HepG2 (cell line): Measurements from ENCODE around the gene ARL10. TPM values are rescaled to one million over a fixed set of nuclear protein-coding genes. Genes with fewer than 3 reads are reported as not detected.
A peak's percentile ranks its signal among the peaks of the same experiment; 100 is the strongest.

ENCODE experiments used
- CSRNP1 ChIP-seq: sonication (generic); formaldehyde crosslinking; IDR thresholded peaks from 2 replicates; pipeline ENCODE4 v1.8.1; 2023; ENCODE audit warnings: mild to moderate bottlenecking, missing genetic modification reagents
- CTCF ChIP-seq: sonication (generic); formaldehyde crosslinking; IDR thresholded peaks from 2 replicates; pipeline ENCODE4 v1.5.0; 2020; ENCODE audit warnings: mild to moderate bottlenecking, missing genetic modification reagents, moderate library complexity
- KAT8 ChIP-seq: IDR thresholded peaks from 2 replicates; pipeline ENCODE4 v1.6.1; 2016; ENCODE audit warnings: missing genetic modification reagents, missing compliant biosample characterization
- NONO ChIP-seq, 2 experiments: fragments of 450-650 bp in 1 of 2; sonication (generic) in 1 of 2; formaldehyde crosslinking in 1 of 2; IDR thresholded peaks in 1 of 2; conservative IDR thresholded peaks in 1 of 2; 2 replicates each; pipeline versions ENCODE4 v1.6.1 to v1.8.0; 2017 to 2022; ENCODE audit warnings: mild to moderate bottlenecking in 1 of 2, missing genetic modification reagents in 1 of 2, moderate library complexity in 1 of 2
- SRY ChIP-seq: sonication (generic); formaldehyde crosslinking; IDR thresholded peaks from 2 replicates; pipeline ENCODE4 v1.8.0; 2022; ENCODE audit warnings: mild to moderate bottlenecking, missing genetic modification reagents
- ZNF205 ChIP-seq: IDR thresholded peaks from 2 replicates; pipeline ENCODE4 v1.6.1; 2018; ENCODE audit warnings: missing biosample characterization, missing genetic modification reagents
- ZNF790 ChIP-seq: sonication (generic); formaldehyde crosslinking; IDR thresholded peaks from 2 replicates; pipeline ENCODE4 v1.8.0; 2022; ENCODE audit warnings: missing genetic modification reagents, mild to moderate bottlenecking, borderline replicate concordance
- polyA plus RNA-seq, 8 experiments: library from polyadenylated mRNA; depleted of rRNA in 3 of 8; stranded (reverse) in 7 of 8; unstranded in 1 of 8; fragments of >200 nt; fragmentation: Illumina TruSeq in 4 of 8; extraction: Trizol in 4 of 8; gene quantifications; 2 replicates each; pipeline versions ENCODE4 v1.2.1 to v1.2.3, GENCODE V29; 2011 to 2016; ENCODE audit warnings: low read depth in 4 of 8, missing spikeins in 1 of 8, mixed read lengths in 1 of 8; ENCODE audit not compliant: insufficient read depth in 1 of 8
- total RNA-seq, 5 experiments: library from RNA; depleted of rRNA; stranded (reverse); fragments of >200 nt; fragmentation: Illumina TruSeq; extraction: Trizol; gene quantifications; 2 replicates each; pipeline ENCODE4 v1.2.3, GENCODE V29; 2016; ENCODE audit warnings: low read depth in 1 of 5
- TF ChIP-seq, protein P1 (sequence below): sonication (generic); formaldehyde crosslinking; IDR thresholded peaks from 2 replicates; pipeline ENCODE4 v1.5.0; 2020; ENCODE audit warnings: missing genetic modification reagents
- TF ChIP-seq, protein P2 (sequence below): sonication (generic); formaldehyde crosslinking; IDR thresholded peaks from 2 replicates; pipeline ENCODE4 v1.5.1; 2020; ENCODE audit warnings: missing genetic modification reagents, mild to moderate bottlenecking, borderline replicate concordance
- TF ChIP-seq, protein P3 (sequence below): sonication (generic); formaldehyde crosslinking; conservative IDR thresholded peaks from 2 replicates; pipeline ENCODE4 v1.4.0; 2020; ENCODE audit warnings: missing genetic modification reagents
- TF ChIP-seq, protein P4 (sequence below): sonication (generic); formaldehyde crosslinking; IDR thresholded peaks from 2 replicates; pipeline ENCODE4 v1.4.0; 2020; ENCODE audit warnings: low read depth, missing genetic modification reagents

The ARL10 gene
- total and polyA plus RNA-seq, 2 of the 13 experiments (the other 11 are each of a cell fraction or from before 2014, with no cell fraction given): 0.18 to 0.50 TPM

DNA sequence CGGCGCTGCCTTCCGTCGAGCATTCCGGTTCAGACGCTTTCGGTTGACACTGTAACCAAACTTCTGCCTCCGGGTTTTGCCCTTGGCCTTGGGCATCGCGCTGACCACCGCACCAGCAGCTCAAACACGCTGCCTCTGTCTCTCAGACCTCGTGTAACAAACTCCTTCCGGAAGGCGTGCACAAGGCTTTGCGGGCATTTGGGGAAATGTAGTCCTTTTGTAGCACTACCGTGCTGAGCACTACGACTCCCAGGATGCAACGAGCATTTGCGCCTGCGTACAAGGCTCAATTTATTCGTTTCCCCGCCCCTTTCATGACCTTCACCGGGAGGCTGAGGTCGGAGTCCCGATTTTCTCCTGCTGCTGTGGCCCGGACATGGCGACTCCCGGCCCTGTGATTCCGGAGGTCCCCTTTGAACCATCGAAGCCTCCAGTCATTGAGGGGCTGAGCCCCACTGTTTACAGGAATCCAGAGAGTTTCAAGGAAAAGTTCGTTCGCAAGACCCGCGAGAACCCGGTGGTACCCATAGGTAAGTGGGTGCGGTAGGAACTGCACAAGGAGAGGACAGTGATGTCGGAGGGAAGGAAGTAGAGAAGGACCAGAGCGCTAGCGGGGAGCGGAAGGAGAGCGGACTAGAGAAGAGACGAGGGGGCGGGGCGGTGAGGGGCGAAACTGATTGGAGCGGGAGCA lies 23.3 kb downstream of the ARL10 start, which contains the start of the genes HIGD2A and NOP16 (continued):
- TF ChIP-seq, protein P1, sequence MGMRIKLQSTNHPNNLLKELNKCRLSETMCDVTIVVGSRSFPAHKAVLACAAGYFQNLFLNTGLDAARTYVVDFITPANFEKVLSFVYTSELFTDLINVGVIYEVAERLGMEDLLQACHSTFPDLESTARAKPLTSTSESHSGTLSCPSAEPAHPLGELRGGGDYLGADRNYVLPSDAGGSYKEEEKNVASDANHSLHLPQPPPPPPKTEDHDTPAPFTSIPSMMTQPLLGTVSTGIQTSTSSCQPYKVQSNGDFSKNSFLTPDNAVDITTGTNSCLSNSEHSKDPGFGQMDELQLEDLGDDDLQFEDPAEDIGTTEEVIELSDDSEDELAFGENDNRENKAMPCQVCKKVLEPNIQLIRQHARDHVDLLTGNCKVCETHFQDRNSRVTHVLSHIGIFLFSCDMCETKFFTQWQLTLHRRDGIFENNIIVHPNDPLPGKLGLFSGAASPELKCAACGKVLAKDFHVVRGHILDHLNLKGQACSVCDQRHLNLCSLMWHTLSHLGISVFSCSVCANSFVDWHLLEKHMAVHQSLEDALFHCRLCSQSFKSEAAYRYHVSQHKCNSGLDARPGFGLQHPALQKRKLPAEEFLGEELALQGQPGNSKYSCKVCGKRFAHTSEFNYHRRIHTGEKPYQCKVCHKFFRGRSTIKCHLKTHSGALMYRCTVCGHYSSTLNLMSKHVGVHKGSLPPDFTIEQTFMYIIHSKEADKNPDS (CRISPR knock-in tag): 0 out of 2 replicates have a peak, but pooled peaks have one; percentile 76
- peak; percentile 16; the same call in 1 of the 2 replicates for TF ChIP-seq ZNF790 (CRISPR knock-in tag)
- TF ChIP-seq, protein P2, sequence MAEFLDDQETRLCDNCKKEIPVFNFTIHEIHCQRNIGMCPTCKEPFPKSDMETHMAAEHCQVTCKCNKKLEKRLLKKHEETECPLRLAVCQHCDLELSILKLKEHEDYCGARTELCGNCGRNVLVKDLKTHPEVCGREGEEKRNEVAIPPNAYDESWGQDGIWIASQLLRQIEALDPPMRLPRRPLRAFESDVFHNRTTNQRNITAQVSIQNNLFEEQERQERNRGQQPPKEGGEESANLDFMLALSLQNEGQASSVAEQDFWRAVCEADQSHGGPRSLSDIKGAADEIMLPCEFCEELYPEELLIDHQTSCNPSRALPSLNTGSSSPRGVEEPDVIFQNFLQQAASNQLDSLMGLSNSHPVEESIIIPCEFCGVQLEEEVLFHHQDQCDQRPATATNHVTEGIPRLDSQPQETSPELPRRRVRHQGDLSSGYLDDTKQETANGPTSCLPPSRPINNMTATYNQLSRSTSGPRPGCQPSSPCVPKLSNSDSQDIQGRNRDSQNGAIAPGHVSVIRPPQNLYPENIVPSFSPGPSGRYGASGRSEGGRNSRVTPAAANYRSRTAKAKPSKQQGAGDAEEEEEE: no peak; the same call in 1 of the 2 replicates
- peak; percentile 89; the same call in 1 of the 2 replicates for TF ChIP-seq CSRNP1
- peak; percentile 95 for TF ChIP-seq KAT8 (CRISPR knock-in tag)
- TF ChIP-seq SRY (CRISPR knock-in tag): peak; percentile 95
- TF ChIP-seq, protein P3, sequence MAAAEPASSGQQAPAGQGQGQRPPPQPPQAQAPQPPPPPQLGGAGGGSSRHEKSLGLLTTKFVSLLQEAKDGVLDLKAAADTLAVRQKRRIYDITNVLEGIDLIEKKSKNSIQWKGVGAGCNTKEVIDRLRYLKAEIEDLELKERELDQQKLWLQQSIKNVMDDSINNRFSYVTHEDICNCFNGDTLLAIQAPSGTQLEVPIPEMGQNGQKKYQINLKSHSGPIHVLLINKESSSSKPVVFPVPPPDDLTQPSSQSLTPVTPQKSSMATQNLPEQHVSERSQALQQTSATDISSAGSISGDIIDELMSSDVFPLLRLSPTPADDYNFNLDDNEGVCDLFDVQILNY (CRISPR knock-in tag): 0 out of 2 replicates have a peak, but pooled peaks have one; percentile 40
- TF ChIP-seq NONO (IDR thresholded peaks at IDR 0.05): no peak
- peak; percentile 97 for TF ChIP-seq NONO (CRISPR knock-in tag; conservative IDR thresholded peaks at IDR 0.05)
- no peak for TF ChIP-seq CTCF (CRISPR knock-in tag)
- no peak; the same call in none of the 2 replicates for TF ChIP-seq ZNF205
- TF ChIP-seq, protein P4, sequence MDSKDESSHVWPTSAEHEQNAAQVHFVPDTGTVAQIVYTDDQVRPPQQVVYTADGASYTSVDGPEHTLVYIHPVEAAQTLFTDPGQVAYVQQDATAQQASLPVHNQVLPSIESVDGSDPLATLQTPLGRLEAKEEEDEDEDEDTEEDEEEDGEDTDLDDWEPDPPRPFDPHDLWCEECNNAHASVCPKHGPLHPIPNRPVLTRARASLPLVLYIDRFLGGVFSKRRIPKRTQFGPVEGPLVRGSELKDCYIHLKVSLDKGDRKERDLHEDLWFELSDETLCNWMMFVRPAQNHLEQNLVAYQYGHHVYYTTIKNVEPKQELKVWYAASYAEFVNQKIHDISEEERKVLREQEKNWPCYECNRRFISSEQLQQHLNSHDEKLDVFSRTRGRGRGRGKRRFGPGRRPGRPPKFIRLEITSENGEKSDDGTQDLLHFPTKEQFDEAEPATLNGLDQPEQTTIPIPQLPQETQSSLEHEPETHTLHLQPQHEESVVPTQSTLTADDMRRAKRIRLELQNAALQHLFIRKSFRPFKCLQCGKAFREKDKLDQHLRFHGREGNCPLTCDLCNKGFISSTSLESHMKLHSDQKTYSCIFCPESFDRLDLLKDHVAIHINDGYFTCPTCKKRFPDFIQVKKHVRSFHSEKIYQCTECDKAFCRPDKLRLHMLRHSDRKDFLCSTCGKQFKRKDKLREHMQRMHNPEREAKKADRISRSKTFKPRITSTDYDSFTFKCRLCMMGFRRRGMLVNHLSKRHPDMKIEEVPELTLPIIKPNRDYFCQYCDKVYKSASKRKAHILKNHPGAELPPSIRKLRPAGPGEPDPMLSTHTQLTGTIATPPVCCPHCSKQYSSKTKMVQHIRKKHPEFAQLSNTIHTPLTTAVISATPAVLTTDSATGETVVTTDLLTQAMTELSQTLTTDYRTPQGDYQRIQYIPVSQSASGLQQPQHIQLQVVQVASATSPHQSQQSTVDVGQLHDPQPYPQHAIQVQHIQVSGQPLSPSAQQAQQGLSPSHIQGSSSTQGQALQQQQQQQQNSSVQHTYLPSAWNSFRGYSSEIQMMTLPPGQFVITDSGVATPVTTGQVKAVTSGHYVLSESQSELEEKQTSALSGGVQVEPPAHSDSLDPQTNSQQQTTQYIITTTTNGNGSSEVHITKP: peak; percentile 80
